Measurements from ENCODE around the gene ADCY1. TPM values are rescaled to one million over a fixed set of nuclear protein-coding genes. Genes with fewer than 3 reads are reported as not detected.

Gene ADCY1
- total RNA-seq, 1 donor from 2014 or later, result 2.8 TPM

DNA sequence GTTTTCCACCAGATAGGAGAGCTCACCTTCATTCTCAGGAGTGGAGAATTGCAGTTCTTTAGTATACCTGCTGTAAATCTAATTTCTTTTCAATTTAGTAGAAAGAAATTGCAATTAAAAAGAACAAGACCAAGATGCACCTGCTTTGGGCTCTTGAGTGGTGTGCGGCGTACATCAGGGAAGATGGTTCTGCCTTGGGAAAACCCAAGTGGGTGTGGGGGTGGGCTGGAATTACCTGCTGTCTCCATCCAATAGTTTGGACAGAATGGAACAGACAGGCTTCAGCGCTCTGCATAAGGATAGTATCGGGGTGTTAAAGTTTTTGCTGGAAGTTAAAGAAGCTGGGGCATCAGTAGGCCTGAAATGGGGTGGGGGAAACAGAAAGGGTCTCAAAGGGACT, 7.2 kb upstream of the ADCY1 start:
- intact Hi-C loops (cut with micrococcal nuclease), result no loop called here
- Histone ChIP-seq H3K4me3 (no peak overlapping the region), H3K4me1 (peaks cover 25% of the 10 kb centered on the region), H3K27me3 (ENCODE audit: low read depth) (no peaks in the 10 kb centered on the region), H3K27ac (replicated peaks) (no peak overlapping the region), H3K9me3 (replicated peaks) (no peaks in the 10 kb centered on the region), H3K36me3 (no peaks in the 10 kb centered on the region)
- no peak for DNase-seq
- TF ChIP-seq CTCF (IDR thresholded peaks at IDR 0.05; ENCODE audit: borderline replicate concordance), result no peak

GRCh38 chr7:45567713-45568112, 6.5 kb upstream of the ADCY1 start:
- TF ChIP-seq CTCF (IDR thresholded peaks at IDR 0.05; ENCODE audit: borderline replicate concordance), result no peak
- H3K9me3 ChIP-seq (replicated peaks), result no peaks in the 10 kb centered on the region
- DNase-seq, result no peak
- intact Hi-C loops (cut with micrococcal nuclease), result no loop called here
- no peaks in the 10 kb centered on the region for H3K36me3 ChIP-seq
- H3K4me3 ChIP-seq, result no peak overlapping the region
- no peak overlapping the region for H3K27ac ChIP-seq (replicated peaks)
- H3K27me3 ChIP-seq (ENCODE audit: low read depth), result peaks cover 2% of the 10 kb centered on the region
- peaks cover 25% of the 10 kb centered on the region for H3K4me1 ChIP-seq

GRCh38 chr7:45568536-45569289, 5.5 kb upstream of the ADCY1 start:
- peaks cover 12% of the 10 kb centered on the region for H3K27me3 ChIP-seq (ENCODE audit: low read depth)
- TF ChIP-seq CTCF (IDR thresholded peaks at IDR 0.05; ENCODE audit: borderline replicate concordance), result no peak
- peaks cover 25% of the 10 kb centered on the region for H3K4me1 ChIP-seq
- no peak overlapping the region for H3K4me3 ChIP-seq
- H3K36me3 ChIP-seq, result no peaks in the 10 kb centered on the region
- intact Hi-C loops (cut with micrococcal nuclease), result no loop called here
- no peak overlapping the region for H3K27ac ChIP-seq (replicated peaks)
- DNase-seq, result no peak
- no peaks in the 10 kb centered on the region for H3K9me3 ChIP-seq (replicated peaks)

- Histone ChIP-seq H3K27me3 (ENCODE audit: low read depth) (peaks cover 15% of the 10 kb centered on the region), H3K4me3 (no peak overlapping the region), H3K36me3 (no peaks in the 10 kb centered on the region), H3K9me3 (replicated peaks) (no peaks in the 10 kb centered on the region), H3K4me1 (peaks cover 23% of the 10 kb centered on the region), H3K27ac (replicated peaks) (no peak overlapping the region)
- TF ChIP-seq CTCF (IDR thresholded peaks at IDR 0.05; ENCODE audit: borderline replicate concordance), result no peak
- DNase-seq, result no peak
- intact Hi-C loops (cut with micrococcal nuclease), result no loop called here
Observed at GRCh38 chr7:45569290-45569685, 4.9 kb upstream of the ADCY1 start.

DNA sequence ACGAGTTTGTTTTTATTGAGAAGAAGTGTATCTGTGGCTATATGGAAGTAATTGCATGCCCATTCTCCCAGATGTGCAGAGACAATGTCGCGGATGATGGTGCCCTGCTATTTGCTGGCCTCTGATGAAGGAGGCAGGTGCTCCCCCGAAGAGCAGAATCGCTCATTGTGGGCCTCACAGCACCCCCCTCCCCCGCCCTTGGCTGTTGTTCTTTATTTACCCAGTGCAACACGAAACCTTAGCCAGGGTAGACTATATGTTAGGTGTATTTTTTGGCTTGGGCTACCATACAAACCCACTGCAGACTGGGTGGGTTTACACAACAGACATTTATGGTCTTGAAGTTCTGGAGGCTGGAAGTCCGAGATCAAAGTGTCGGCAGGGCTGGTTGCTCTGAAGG, 3.4 kb upstream of the ADCY1 start:
- peaks cover 20% of the 10 kb centered on the region for H3K4me1 ChIP-seq
- DNase-seq, result no peak
- no peak overlapping the region for H3K4me3 ChIP-seq
- H3K36me3 ChIP-seq, result no peaks in the 10 kb centered on the region
- no peak overlapping the region for H3K27ac ChIP-seq (replicated peaks)
- no peak for TF ChIP-seq CTCF (IDR thresholded peaks at IDR 0.05; ENCODE audit: borderline replicate concordance)
- H3K9me3 ChIP-seq (replicated peaks), result no peaks in the 10 kb centered on the region
- intact Hi-C loops (cut with micrococcal nuclease), result no loop called here
- H3K27me3 ChIP-seq (ENCODE audit: low read depth), result peaks cover 28% of the 10 kb centered on the region
